ENCODE measurements around the gene KCNE3. TPM values are rescaled to one million over a fixed set of nuclear protein-coding genes. Genes with fewer than 3 reads are reported as not detected.

Gene KCNE3
- polyA plus RNA-seq, 1 donor (not counting 4 experiments of a cell fraction or from before 2014, with no cell fraction given), result not detected

DNA sequence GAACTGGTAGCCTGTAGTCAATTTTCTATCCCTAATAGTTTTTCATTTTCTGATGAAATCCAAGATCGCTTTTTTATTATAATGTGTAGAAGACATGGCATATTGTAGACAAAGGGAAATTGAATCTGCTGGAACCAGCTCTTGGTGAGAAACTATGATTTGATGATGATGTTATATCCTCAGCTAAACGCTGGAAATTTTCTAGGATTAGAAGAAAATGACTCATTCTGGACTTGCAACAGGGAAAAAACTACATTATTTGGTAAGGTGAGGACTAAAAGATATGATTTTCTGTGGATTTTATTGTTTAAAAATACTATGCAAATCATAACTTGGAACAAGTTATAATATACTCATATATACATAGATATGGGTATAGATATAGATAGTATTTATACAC is 55.0 kb downstream of the KCNE3 start:
- no peaks in the 10 kb centered on the region for H3K36me3 ChIP-seq (ENCODE audit: control insufficient read depth in 2 of 2, extremely low read depth in 1 of 2, insufficient read depth in 2 of 2, low read length in 2 of 2)
- H3K27me3 ChIP-seq (ENCODE audit: control insufficient read depth, extremely low read depth, insufficient read depth, low read length), result no peaks in the 10 kb centered on the region
- H3K4me1 ChIP-seq (ENCODE audit: control insufficient read depth, extremely low read depth, insufficient read depth, low read length), result peaks cover 13% of the 10 kb centered on the region
- H3K79me2 ChIP-seq (ENCODE audit: control insufficient read depth, insufficient read depth, low read length), result no peaks in the 10 kb centered on the region
- H3K27ac ChIP-seq (ENCODE audit: control insufficient read depth, insufficient read depth, low read length), result no peak overlapping the region
- H4K20me1 ChIP-seq (ENCODE audit: control insufficient read depth, extremely low read depth, insufficient read depth, low read length), result no peaks in the 10 kb centered on the region
- no peaks in the 10 kb centered on the region for H3K9me1 ChIP-seq (ENCODE audit: control insufficient read depth, extremely low read depth, insufficient read depth, low read length)
- TF ChIP-seq, protein P1, sequence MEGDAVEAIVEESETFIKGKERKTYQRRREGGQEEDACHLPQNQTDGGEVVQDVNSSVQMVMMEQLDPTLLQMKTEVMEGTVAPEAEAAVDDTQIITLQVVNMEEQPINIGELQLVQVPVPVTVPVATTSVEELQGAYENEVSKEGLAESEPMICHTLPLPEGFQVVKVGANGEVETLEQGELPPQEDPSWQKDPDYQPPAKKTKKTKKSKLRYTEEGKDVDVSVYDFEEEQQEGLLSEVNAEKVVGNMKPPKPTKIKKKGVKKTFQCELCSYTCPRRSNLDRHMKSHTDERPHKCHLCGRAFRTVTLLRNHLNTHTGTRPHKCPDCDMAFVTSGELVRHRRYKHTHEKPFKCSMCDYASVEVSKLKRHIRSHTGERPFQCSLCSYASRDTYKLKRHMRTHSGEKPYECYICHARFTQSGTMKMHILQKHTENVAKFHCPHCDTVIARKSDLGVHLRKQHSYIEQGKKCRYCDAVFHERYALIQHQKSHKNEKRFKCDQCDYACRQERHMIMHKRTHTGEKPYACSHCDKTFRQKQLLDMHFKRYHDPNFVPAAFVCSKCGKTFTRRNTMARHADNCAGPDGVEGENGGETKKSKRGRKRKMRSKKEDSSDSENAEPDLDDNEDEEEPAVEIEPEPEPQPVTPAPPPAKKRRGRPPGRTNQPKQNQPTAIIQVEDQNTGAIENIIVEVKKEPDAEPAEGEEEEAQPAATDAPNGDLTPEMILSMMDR (optimal IDR thresholded peaks at IDR 0.05 in 1 of 3, IDR thresholded peaks at IDR 0.05 in 1 of 3, conservative IDR thresholded peaks at IDR 0.05 in 1 of 3; ENCODE audit: extremely low read depth in 1 of 3, insufficient read depth in 2 of 3, low read length in 3 of 3), result no peak
- no peak for TF ChIP-seq EZH2 (IDR thresholded peaks at IDR 0.05; ENCODE audit: low read length)
- FAIRE-seq (no peak), DNase-seq (ENCODE audit: low read depth, low spot score) (no peak)
- H3K4me2 ChIP-seq (ENCODE audit: control insufficient read depth, extremely low read depth, insufficient read depth, low read depth, low read length), result no peak overlapping the region
- no peaks in the 10 kb centered on the region for H3K9me3 ChIP-seq (ENCODE audit: control insufficient read depth, low read depth, low read length)
- H3K4me3 ChIP-seq (ENCODE audit: control insufficient read depth in 2 of 3, extremely low read depth in 1 of 3, insufficient read depth in 2 of 3, low read depth in 1 of 3, low read length in 3 of 3), result no peak overlapping the region
- H2AFZ ChIP-seq (ENCODE audit: control insufficient read depth, low read length), result no peak overlapping the region
- no peak overlapping the region for H3K9ac ChIP-seq (ENCODE audit: control insufficient read depth, extremely low read depth, insufficient read depth, low read length)
- dilution Hi-C loops (cut with MboI; ENCODE audit: extremely low pct_ligation_motif_present, low sequenced_read_pairs), result no loop called here

DNA sequence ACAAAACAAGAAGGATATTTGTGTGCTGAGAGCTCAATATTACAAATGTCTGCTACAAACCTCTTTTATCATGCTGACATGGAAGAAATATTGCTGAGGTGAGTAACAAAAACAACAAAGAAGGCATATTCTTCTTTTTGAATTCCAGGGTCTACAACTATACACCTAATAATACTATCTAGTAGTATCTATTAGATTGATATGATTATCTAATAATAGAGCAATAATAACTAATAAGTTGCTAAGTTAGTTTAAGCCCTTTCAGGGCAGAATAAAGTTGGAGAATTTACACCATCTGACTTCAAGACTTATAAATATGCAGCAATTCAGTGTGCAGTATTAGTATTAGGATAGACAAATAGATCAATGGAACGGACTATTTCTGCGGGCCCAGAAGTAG is 57.7 kb downstream of the KCNE3 start:
- Histone ChIP-seq H3K4me1 (ENCODE audit: control insufficient read depth, extremely low read depth, insufficient read depth, low read length) (peaks cover 8% of the 10 kb centered on the region), H3K4me2 (ENCODE audit: control insufficient read depth, extremely low read depth, insufficient read depth, low read depth, low read length) (no peak overlapping the region), H4K20me1 (ENCODE audit: control insufficient read depth, extremely low read depth, insufficient read depth, low read length) (no peaks in the 10 kb centered on the region), H3K9me1 (ENCODE audit: control insufficient read depth, extremely low read depth, insufficient read depth, low read length) (no peaks in the 10 kb centered on the region), H3K27me3 (ENCODE audit: control insufficient read depth, extremely low read depth, insufficient read depth, low read length) (no peaks in the 10 kb centered on the region), H3K4me3 (ENCODE audit: control insufficient read depth in 2 of 3, extremely low read depth in 1 of 3, insufficient read depth in 2 of 3, low read depth in 1 of 3, low read length in 3 of 3) (no peak overlapping the region), H3K36me3 (ENCODE audit: control insufficient read depth in 2 of 2, extremely low read depth in 1 of 2, insufficient read depth in 2 of 2, low read length in 2 of 2) (no peaks in the 10 kb centered on the region), H2AFZ (ENCODE audit: control insufficient read depth, low read length) (no peak overlapping the region), H3K9me3 (ENCODE audit: control insufficient read depth, low read depth, low read length) (no peaks in the 10 kb centered on the region), H3K79me2 (ENCODE audit: control insufficient read depth, insufficient read depth, low read length) (no peaks in the 10 kb centered on the region), H3K27ac (ENCODE audit: control insufficient read depth, insufficient read depth, low read length) (no peak overlapping the region), H3K9ac (ENCODE audit: control insufficient read depth, extremely low read depth, insufficient read depth, low read length) (no peak overlapping the region)
- no peak for TF ChIP-seq EZH2 (IDR thresholded peaks at IDR 0.05; ENCODE audit: low read length)
- TF ChIP-seq, protein P1 (optimal IDR thresholded peaks at IDR 0.05 in 1 of 3, IDR thresholded peaks at IDR 0.05 in 1 of 3, conservative IDR thresholded peaks at IDR 0.05 in 1 of 3; ENCODE audit: extremely low read depth in 1 of 3, insufficient read depth in 2 of 3, low read length in 3 of 3), result no peak
- dilution Hi-C loops (cut with MboI; ENCODE audit: extremely low pct_ligation_motif_present, low sequenced_read_pairs), result no loop called here
- DNase-seq (ENCODE audit: low read depth, low spot score) (no peak), FAIRE-seq (no peak)

Small RNA genes within 50 kb of the gene (small RNA-seq; reads per million reads assigned to genes)
- gene CYCSP27 (ENCODE audit: insufficient read length in 3 of 3, low read depth in 3 of 3, low replicate concordance in 1 of 3), result 0 reads per million in 3 experiments

Other genes with a start within 250 kb of the KCNE3 start
- 0.09 to 0.41 TPM (median 0.14 TPM) in 3 replicates for gene P4HA3, start 155.9 kb downstream of the KCNE3 start, polyA plus RNA-seq
- 2.3 to 3.1 TPM (median 2.7 TPM) in 3 replicates for gene PGM2L1, start 69.1 kb downstream of the KCNE3 start, polyA plus RNA-seq
- gene LIPT2, start 26.2 kb upstream of the KCNE3 start, polyA plus RNA-seq, result 1.2 to 2.6 TPM (median 2.3 TPM) in 3 replicates
- 9.1 to 16.7 TPM (median 12.0 TPM) in 3 replicates for gene POLD3, start 125.0 kb upstream of the KCNE3 start, polyA plus RNA-seq

All from keratinocyte (primary cell).